Liver (tissue), 9 donors: ENCODE results near the gene SPOCK2. TPM values are rescaled to one million over a fixed set of nuclear protein-coding genes. Genes with fewer than 3 reads are reported as not detected.

Experiments
- DNase-seq: peaks from one replicate; pipeline ENCODE4 v3.0.0-alpha.2; 2017; ENCODE audit warnings: low spot score
- H3K27ac ChIP-seq, 2 donors: one replicate each; pipeline ENCODE4 v1.7.0; 2013; ENCODE audit warnings: inconsistent platforms in 2 of 2, low read length in 2 of 2, control low read depth in 1 of 2, low read depth in 1 of 2, mild to moderate bottlenecking in 1 of 2
- H3K27me3 ChIP-seq, 4 donors: one replicate each; pipeline versions ENCODE4 v1.6.1 to v1.7.0; 2013; ENCODE audit warnings: low read length in 3 of 4, inconsistent platforms in 1 of 4, mild to moderate bottlenecking in 1 of 4, moderate library complexity in 1 of 4; ENCODE audit not compliant: control insufficient read depth in 4 of 4, insufficient read depth in 4 of 4
- H3K36me3 ChIP-seq, 4 donors: one replicate each; pipeline versions ENCODE4 v1.6.1 to v1.7.0; 2013; ENCODE audit warnings: low read length in 3 of 4, mild to moderate bottlenecking in 3 of 4, low read depth in 1 of 4, moderate library complexity in 1 of 4; ENCODE audit not compliant: control insufficient read depth in 4 of 4, insufficient read depth in 3 of 4
- H3K4me1 ChIP-seq, 4 donors: one replicate each; pipeline versions ENCODE4 v1.6.1 to v1.7.0; 2013; ENCODE audit warnings: low read length in 3 of 4, mild to moderate bottlenecking in 3 of 4, moderate library complexity in 1 of 4; ENCODE audit not compliant: control insufficient read depth in 4 of 4, insufficient read depth in 4 of 4
- H3K4me3 ChIP-seq, 3 donors: one replicate each; pipeline versions ENCODE4 v1.6.1 to v1.7.0; 2013; ENCODE audit warnings: low read length in 3 of 3, control low read depth in 1 of 3, low read depth in 1 of 3, mild to moderate bottlenecking in 1 of 3
- H3K9ac ChIP-seq, 2 donors: one replicate each; pipeline ENCODE4 v1.7.0; 2013; ENCODE audit warnings: low read length in 2 of 2, mild to moderate bottlenecking in 2 of 2, moderate library complexity in 2 of 2, control low read depth in 1 of 2, low read depth in 1 of 2
- H3K9me3 ChIP-seq, 4 donors: one replicate each; pipeline versions ENCODE4 v1.6.1 to v1.7.0; 2013; ENCODE audit warnings: low read length in 3 of 4; ENCODE audit not compliant: control insufficient read depth in 4 of 4
- FOXA1 ChIP-seq: IDR thresholded peaks from 2 replicates; pipeline ENCODE4 v1.6.1; 2016; ENCODE audit warnings: antibody characterized with exemption
- HNF4A ChIP-seq, 2 donors: conservative IDR thresholded peaks; 2 replicates each; pipeline ENCODE4 v1.6.1; 2016; ENCODE audit warnings: antibody characterized with exemption in 2 of 2, mild to moderate bottlenecking in 2 of 2
- NR2F2 ChIP-seq: IDR thresholded peaks from 2 replicates; pipeline ENCODE4 v1.6.1; 2016; ENCODE audit warnings: antibody characterized with exemption
- RAD21 ChIP-seq, 2 donors: IDR thresholded peaks; 2 replicates each; pipeline ENCODE4 v1.6.1; 2016; ENCODE audit warnings: antibody characterized with exemption in 2 of 2, mild to moderate bottlenecking in 2 of 2
- REST ChIP-seq: IDR thresholded peaks from 2 replicates; pipeline ENCODE4 v1.6.1; 2016; ENCODE audit warnings: antibody characterized with exemption, mild to moderate bottlenecking
- TAF1 ChIP-seq: conservative IDR thresholded peaks from 2 replicates; pipeline ENCODE4 v1.6.1; 2016; ENCODE audit warnings: antibody characterized with exemption, mild to moderate bottlenecking
- WGBS: extraction: QIAGEN DNeasy Blood & Tissue Kit; methylation state at CpG from one replicate; pipeline ENCODE4 v1.1.7; 2013; 5-methylcytosine and 5-hydroxymethylcytosine counted together
- polyA plus RNA-seq, 2 donors: library from polyadenylated mRNA; stranded (reverse) in 1 of 2; unstranded in 1 of 2; fragments of 200-250 nt in 1 of 2; fragments of >200 nt in 1 of 2; fragmentation: Nextera tagmentation in 1 of 2; extraction: Ambion mirVana in 1 of 2; gene quantifications; one replicate each; pipeline versions ENCODE4 v1.2.1 to v1.2.3, GENCODE V29; 2013 to 2015
- total RNA-seq, 2 donors: library from RNA; depleted of rRNA; stranded (reverse); fragments of >200 nt; gene quantifications; one replicate each; pipeline ENCODE4 v1.2.3, GENCODE V29; 2014
- TF ChIP-seq, protein P1 (sequence below): IDR thresholded peaks from 2 replicates; pipeline ENCODE4 v1.6.1; 2016; ENCODE audit warnings: antibody characterized with exemption
- TF ChIP-seq, protein P2 (sequence below): IDR thresholded peaks from 2 replicates; pipeline ENCODE4 v1.6.1; 2016; ENCODE audit warnings: antibody characterized with exemption
- donor health status: healthy.
- donor health status: healthy.
- donor health status: healthy.
- donor health status: healthy.
- donor health status: healthy.

SPOCK2 gene
- total and polyA plus RNA-seq, 4 donors = 0.36 to 1.7 (median 0.64) TPM

GRCh38 chr10:72014197-72014596 lies 74.2 kb downstream of the SPOCK2 start:
- 59% methylated on average over 2 of the region's 2 CpGs for WGBS
- Histone ChIP-seq H3K9ac (no peak overlapping the region), H3K4me1 (peaks cover 0 to 8% (median 0%) of the 10 kb centered on the region in 4 donors), H3K36me3 (no peaks in the 10 kb centered on the region), H3K9me3 (no peaks in the 10 kb centered on the region), H3K4me3 (no peak overlapping the region), H3K27me3 (no peaks in the 10 kb centered on the region), H3K27ac (no peak overlapping the region)
- TF ChIP-seq, protein P1, sequence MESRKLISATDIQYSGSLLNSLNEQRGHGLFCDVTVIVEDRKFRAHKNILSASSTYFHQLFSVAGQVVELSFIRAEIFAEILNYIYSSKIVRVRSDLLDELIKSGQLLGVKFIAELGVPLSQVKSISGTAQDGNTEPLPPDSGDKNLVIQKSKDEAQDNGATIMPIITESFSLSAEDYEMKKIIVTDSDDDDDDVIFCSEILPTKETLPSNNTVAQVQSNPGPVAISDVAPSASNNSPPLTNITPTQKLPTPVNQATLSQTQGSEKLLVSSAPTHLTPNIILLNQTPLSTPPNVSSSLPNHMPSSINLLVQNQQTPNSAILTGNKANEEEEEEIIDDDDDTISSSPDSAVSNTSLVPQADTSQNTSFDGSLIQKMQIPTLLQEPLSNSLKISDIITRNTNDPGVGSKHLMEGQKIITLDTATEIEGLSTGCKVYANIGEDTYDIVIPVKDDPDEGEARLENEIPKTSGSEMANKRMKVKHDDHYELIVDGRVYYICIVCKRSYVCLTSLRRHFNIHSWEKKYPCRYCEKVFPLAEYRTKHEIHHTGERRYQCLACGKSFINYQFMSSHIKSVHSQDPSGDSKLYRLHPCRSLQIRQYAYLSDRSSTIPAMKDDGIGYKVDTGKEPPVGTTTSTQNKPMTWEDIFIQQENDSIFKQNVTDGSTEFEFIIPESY = no peak
- TF ChIP-seq FOXA1 = no peak
- TF ChIP-seq TAF1 = no peak
- TF ChIP-seq NR2F2 = no peak
- TF ChIP-seq REST = no peak
- no peak for DNase-seq

- WGBS = 85% methylated on average over 13 of the region's 13 CpGs
- H3K9me3 ChIP-seq = no peaks in the 10 kb centered on the region
- peaks cover 0 to 8% (median 0%) of the 10 kb centered on the region in 4 donors for H3K4me1 ChIP-seq
- H3K27ac ChIP-seq = no peak overlapping the region
- no peak overlapping the region for H3K4me3 ChIP-seq
- H3K36me3 ChIP-seq = no peaks in the 10 kb centered on the region
- no peak for DNase-seq
- H3K27me3 ChIP-seq = no peaks in the 10 kb centered on the region
- TF ChIP-seq TAF1 (no peak), FOXA1 (no peak), HNF4A (conservative IDR thresholded peaks at IDR 0.05) (no peak), RAD21 (IDR thresholded peaks at IDR 0.05) (no peak), REST (no peak)
- TF ChIP-seq, protein P1 = no peak
- TF ChIP-seq, protein P2, sequence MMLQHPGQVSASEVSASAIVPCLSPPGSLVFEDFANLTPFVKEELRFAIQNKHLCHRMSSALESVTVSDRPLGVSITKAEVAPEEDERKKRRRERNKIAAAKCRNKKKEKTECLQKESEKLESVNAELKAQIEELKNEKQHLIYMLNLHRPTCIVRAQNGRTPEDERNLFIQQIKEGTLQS = no peak
- no peak overlapping the region for H3K9ac ChIP-seq
Measured at GRCh38 chr10:72013202-72013945, 75.0 kb downstream of the SPOCK2 start.
